Gastrocnemius medialis (tissue), 4 donors: ENCODE results near the gene GARIN1A. TPM values are rescaled to one million over a fixed set of nuclear protein-coding genes. Genes with fewer than 3 reads are reported as not detected.
A peak's percentile ranks its signal among the peaks of the same experiment; 100 is the strongest.

Experiments used
- ATAC-seq, 2 donors: fragments of 150-250 bp; one replicate each; pipeline ENCODE4 v1.9.1; 2016
- DNase-seq, 2 donors: peaks; one replicate each; pipeline ENCODE4 v3.0.0-alpha.2; 2019
- H3K27ac ChIP-seq, 4 donors: fragments of 200-600 bp; sonication (generic); 1 replicate in 1 of 4; 2 replicates in 3 of 4; pipeline ENCODE4 v1.5.1; 2016 to 2018; ENCODE audit warnings: mild to moderate bottlenecking in 2 of 4, moderate library complexity in 1 of 4
- H3K27me3 ChIP-seq, 3 donors: fragments of 200-600 bp; sonication (generic) in 2 of 3; 1 replicate in 1 of 3; 2 replicates in 2 of 3; pipeline versions ENCODE4 v1.5.1 to v1.6.0; 2016 to 2019; ENCODE audit warnings: mild to moderate bottlenecking in 1 of 3, moderate library complexity in 1 of 3
- H3K36me3 ChIP-seq, 2 donors: fragments of 200-600 bp; sonication (generic) in 1 of 2; one replicate each; pipeline ENCODE4 v1.5.1; 2017 to 2018
- H3K4me1 ChIP-seq, 2 donors: fragments of 200-600 bp; sonication (generic) in 1 of 2; one replicate each; pipeline ENCODE4 v1.5.1; 2016 to 2017; ENCODE audit warnings: mild to moderate bottlenecking in 2 of 2
- H3K4me3 ChIP-seq, 4 donors: fragments of 200-600 bp; sonication (generic) in 3 of 4; 1 replicate in 1 of 4; 2 replicates in 3 of 4; pipeline ENCODE4 v1.5.1; 2016 to 2019; ENCODE audit warnings: mild to moderate bottlenecking in 2 of 4
- H3K9me3 ChIP-seq, 3 donors: fragments of 200-600 bp; sonication (generic) in 2 of 3; 1 replicate in 1 of 3; 2 replicates in 2 of 3; pipeline ENCODE4 v1.5.1; 2016 to 2019
- POLR2A ChIP-seq, 2 donors: fragments of 450-650 bp; IDR thresholded peaks; one replicate each; pipeline ENCODE4 v1.6.1; 2017; ENCODE audit warnings: antibody characterized with exemption in 2 of 2, mild to moderate bottlenecking in 2 of 2, moderate library complexity in 2 of 2
- in situ Hi-C, 4 donors: fragments of 200-750 bp; cut with MboI; loops; one replicate each; pipeline versions ENCODE4 v1.15.0 to v1.8.0; 2017; ENCODE audit warnings: low sequenced_read_pairs in 4 of 4
- intact Hi-C: fragments of 100-400 bp; cut with DNase I; formaldehyde crosslinking; loops from one replicate; pipeline ENCODE4 v1.15.1; 2023; ENCODE audit warnings: low total_unique reads
- total RNA-seq, 4 donors: library from RNA; depleted of rRNA; stranded (reverse); fragments of >200 nt; gene quantifications; one replicate each; pipeline versions ENCODE4 v1.1.0 to v1.2.3, GENCODE V29; 2016
- TF ChIP-seq, protein P1 (sequence below), 5 experiments: fragments of 450-650 bp in 3 of 5; fragments of 200-600 bp in 2 of 5; sonication (generic) in 2 of 5; IDR thresholded peaks in 4 of 5; conservative IDR thresholded peaks in 1 of 5; 1 replicate in 4 of 5; 2 replicates in 1 of 5; pipeline ENCODE4 v1.5.1; 2016 to 2019; ENCODE audit warnings: antibody characterized with exemption in 5 of 5, mild to moderate bottlenecking in 3 of 5, moderate library complexity in 3 of 5

Gene GARIN1A
- total RNA-seq, 4 donors from 2014 or later = 0.13 to 1.6 (median 0.76) TPM

- H3K4me1 ChIP-seq = no peaks in the 10 kb centered on the region
- intact Hi-C loops = no loop called here
- no peaks in the 10 kb centered on the region for H3K27me3 ChIP-seq
- in situ Hi-C loops = no loop called here
- no peaks in the 10 kb centered on the region for H3K9me3 ChIP-seq
- DNase-seq = no peak
- ATAC-seq = no peak
- no peak overlapping the region for H3K4me3 ChIP-seq
- no peak overlapping the region for H3K27ac ChIP-seq
- TF ChIP-seq, protein P1, sequence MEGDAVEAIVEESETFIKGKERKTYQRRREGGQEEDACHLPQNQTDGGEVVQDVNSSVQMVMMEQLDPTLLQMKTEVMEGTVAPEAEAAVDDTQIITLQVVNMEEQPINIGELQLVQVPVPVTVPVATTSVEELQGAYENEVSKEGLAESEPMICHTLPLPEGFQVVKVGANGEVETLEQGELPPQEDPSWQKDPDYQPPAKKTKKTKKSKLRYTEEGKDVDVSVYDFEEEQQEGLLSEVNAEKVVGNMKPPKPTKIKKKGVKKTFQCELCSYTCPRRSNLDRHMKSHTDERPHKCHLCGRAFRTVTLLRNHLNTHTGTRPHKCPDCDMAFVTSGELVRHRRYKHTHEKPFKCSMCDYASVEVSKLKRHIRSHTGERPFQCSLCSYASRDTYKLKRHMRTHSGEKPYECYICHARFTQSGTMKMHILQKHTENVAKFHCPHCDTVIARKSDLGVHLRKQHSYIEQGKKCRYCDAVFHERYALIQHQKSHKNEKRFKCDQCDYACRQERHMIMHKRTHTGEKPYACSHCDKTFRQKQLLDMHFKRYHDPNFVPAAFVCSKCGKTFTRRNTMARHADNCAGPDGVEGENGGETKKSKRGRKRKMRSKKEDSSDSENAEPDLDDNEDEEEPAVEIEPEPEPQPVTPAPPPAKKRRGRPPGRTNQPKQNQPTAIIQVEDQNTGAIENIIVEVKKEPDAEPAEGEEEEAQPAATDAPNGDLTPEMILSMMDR (IDR thresholded peaks at IDR 0.05 in 4 of 5, conservative IDR thresholded peaks at IDR 0.05 in 1 of 5) = no peak
- no peak for TF ChIP-seq POLR2A (IDR thresholded peaks at IDR 0.05)
- no peaks in the 10 kb centered on the region for H3K36me3 ChIP-seq
Measured at GRCh38 chr7:128666200-128666599, 5.9 kb upstream of the GARIN1A start.

- no peak overlapping the region for H3K4me3 ChIP-seq
- TF ChIP-seq POLR2A (IDR thresholded peaks at IDR 0.05) = no peak
- TF ChIP-seq, protein P1 (IDR thresholded peaks at IDR 0.05 in 4 of 5, conservative IDR thresholded peaks at IDR 0.05 in 1 of 5) = peak in 2 of 5 experiments; percentile 5 to 28
- no peak overlapping the region for H3K27ac ChIP-seq
- peaks cover 7 to 13% of the 10 kb centered on the region in 2 donors for H3K4me1 ChIP-seq
- ATAC-seq (peak; percentile 21 to 54), DNase-seq (no peak)
- no peaks in the 10 kb centered on the region for H3K36me3 ChIP-seq
- in situ Hi-C loops (no loop called here), intact Hi-C loops (no loop called here)
- H3K9me3 ChIP-seq = no peaks in the 10 kb centered on the region
- H3K27me3 ChIP-seq = no peaks in the 10 kb centered on the region
Measured at GRCh38 chr7:128672927-128673517, 930 bp downstream of the GARIN1A start.

DNA sequence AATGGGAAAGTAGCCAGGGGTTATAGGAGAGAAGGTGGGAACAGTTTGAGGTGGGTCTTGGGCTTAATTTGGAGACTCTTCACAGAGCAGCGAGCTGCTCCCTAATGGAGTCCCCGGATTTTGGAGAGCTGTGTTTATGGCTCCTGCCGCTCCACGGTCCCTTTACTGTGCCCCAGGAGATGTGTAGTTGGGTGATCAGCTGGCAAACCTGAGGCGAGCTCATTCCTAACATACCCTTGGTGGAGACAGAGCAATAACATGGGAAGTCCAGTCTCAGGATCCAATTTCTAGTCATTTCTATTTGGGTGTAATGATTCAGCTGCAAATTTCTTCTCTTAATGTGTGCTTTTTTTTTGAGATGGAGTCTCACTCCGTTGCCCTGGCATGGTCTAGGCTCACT lies 1.5 kb downstream of the GARIN1A start:
- ATAC-seq (peak in 1 of 2 donors; percentile 40), DNase-seq (no peak)
- Histone ChIP-seq H3K36me3 (no peaks in the 10 kb centered on the region), H3K27ac (no peak overlapping the region), H3K27me3 (no peaks in the 10 kb centered on the region), H3K9me3 (no peaks in the 10 kb centered on the region), H3K4me3 (no peak overlapping the region), H3K4me1 (peaks cover 7 to 13% of the 10 kb centered on the region in 2 donors)
- TF ChIP-seq, protein P1 (IDR thresholded peaks at IDR 0.05 in 4 of 5, conservative IDR thresholded peaks at IDR 0.05 in 1 of 5) = no peak
- no peak for TF ChIP-seq POLR2A (IDR thresholded peaks at IDR 0.05)
- intact Hi-C loops (no loop called here), in situ Hi-C loops (no loop called here)

DNA sequence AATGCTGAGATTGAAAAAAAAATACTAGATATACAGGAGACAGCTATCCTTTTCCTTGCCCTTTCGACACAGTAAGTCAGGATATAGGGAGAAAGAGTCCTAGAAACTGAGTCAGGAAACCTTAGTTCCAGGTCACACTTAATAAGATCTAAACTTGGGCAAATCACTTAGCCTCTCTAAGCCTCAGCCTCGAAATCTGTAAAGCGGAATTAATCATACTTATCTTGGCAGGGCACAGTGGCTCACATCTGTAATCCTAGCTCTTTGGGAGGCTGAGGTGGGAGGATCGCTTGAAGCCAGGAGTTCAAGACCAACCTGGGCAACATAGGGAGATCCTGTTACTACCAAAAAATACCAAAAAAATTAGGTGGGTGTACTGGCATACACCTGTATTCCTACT lies 4.6 kb downstream of the GARIN1A start:
- no peak for DNase-seq
- H3K27ac ChIP-seq = no peak overlapping the region
- H3K36me3 ChIP-seq = peaks cover 0 to 8% of the 10 kb centered on the region in 2 donors
- H3K4me3 ChIP-seq = no peak overlapping the region
- TF ChIP-seq, protein P1 (IDR thresholded peaks at IDR 0.05 in 4 of 5, conservative IDR thresholded peaks at IDR 0.05 in 1 of 5) = no peak
- no peak for TF ChIP-seq POLR2A (IDR thresholded peaks at IDR 0.05)
- H3K27me3 ChIP-seq = no peaks in the 10 kb centered on the region
- no peaks in the 10 kb centered on the region for H3K9me3 ChIP-seq
- no peak for ATAC-seq
- intact Hi-C loops (no loop called here), in situ Hi-C loops (no loop called here)
- peaks cover 7 to 13% of the 10 kb centered on the region in 2 donors for H3K4me1 ChIP-seq

- in situ Hi-C loops = no loop called here
- no peak for ATAC-seq
- Histone ChIP-seq H3K4me3 (no peak overlapping the region), H3K9me3 (no peaks in the 10 kb centered on the region), H3K36me3 (peaks cover 0 to 8% of the 10 kb centered on the region in 2 donors), H3K27me3 (no peaks in the 10 kb centered on the region), H3K4me1 (no peaks in the 10 kb centered on the region), H3K27ac (no peak overlapping the region)
- TF ChIP-seq POLR2A (IDR thresholded peaks at IDR 0.05) = no peak
- TF ChIP-seq, protein P1 (IDR thresholded peaks at IDR 0.05 in 4 of 5, conservative IDR thresholded peaks at IDR 0.05 in 1 of 5) = no peak
- intact Hi-C loops = no loop called here
- no peak for DNase-seq
Measured at GRCh38 chr7:128679920-128680319, 7.8 kb downstream of the GARIN1A start.
